Stimulated activated CD4-positive, alpha-beta T cell treated with anti-CD3 and anti-CD28 coated beads, Interleukin-4, amount 100 ng/mL, for 1 hour (primary cell): ENCODE measurements around the gene DOCK1.

Experiments
- DNase-seq: peaks from one replicate; pipeline ENCODE4 v3.0.0-alpha.2; 2020

The DOCK1 gene

DNA sequence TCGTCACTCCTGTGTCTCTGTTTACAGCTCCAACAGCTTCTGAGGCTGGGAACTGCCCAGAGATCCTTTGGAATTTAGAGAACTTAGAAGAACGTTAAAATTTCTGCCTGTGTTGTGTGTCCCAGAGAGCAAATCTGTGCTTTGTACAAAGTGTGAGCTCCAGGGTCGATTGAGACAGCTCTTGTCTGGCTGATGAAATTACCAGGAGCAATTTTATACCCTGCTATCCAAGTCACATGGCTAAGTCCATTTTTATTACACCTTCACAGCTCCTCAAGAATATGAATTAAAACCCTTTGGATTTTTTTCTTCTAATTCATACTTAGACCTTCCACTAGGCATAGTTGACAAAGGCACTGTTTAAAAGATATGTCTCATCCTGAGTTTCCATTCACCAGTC, 337.7 kb downstream of the DOCK1 start:
- DNase-seq = no peak

- DNase-seq = peak; percentile 10
Measured at GRCh38 chr10:127243490-127244272, 338.5 kb downstream of the DOCK1 start.

DNA sequence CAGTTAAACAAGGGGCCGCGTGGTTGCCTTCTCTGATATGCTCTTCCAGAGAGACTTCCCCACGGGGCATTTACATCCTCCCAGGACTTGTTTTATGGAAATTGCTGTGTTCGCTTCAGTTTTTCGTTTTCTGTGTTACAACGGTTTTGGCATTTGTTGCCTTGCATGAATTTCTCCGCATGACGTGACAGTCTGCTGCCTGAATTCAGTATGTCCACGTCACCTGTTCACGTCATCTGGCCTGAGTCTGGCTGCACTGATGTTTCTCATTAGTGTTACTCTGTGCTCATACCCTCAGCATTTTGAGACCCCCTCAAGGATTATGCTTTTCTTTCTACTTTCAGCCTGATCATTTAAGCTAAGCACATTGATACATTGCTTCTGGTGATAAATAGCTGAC, 340.2 kb downstream of the DOCK1 start:
- DNase-seq = no peak

GRCh38 chr10:127250031-127250430, 344.8 kb downstream of the DOCK1 start:
- DNase-seq = no peak

DNA sequence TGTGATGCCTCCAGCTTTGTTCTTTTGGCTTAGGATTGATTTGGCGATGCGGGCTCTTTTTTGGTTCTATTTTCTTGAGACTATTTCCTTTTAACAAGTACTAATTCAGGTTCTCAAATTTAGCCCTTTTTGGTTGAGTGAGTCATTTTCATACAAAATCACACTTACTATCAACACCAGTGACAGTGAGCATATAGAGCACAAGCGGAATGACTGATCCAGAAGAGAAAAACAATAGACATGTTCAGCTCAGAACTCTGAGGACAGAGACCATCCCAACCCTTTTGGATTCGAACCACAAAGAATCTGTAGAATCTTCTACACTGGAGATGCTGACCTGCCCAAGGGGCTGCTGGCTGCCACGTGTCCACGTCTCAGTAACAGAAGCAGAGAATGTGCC, 347.6 kb downstream of the DOCK1 start:
- DNase-seq = no peak

GRCh38 chr10:127254276-127254675, 349.0 kb downstream of the DOCK1 start:
- no peak for DNase-seq

- no peak for DNase-seq
Measured at GRCh38 chr10:127257395-127257794, 352.2 kb downstream of the DOCK1 start.

- no peak for DNase-seq
Measured at GRCh38 chr10:127259347-127259746, 354.1 kb downstream of the DOCK1 start.

- no peak for DNase-seq
Measured at GRCh38 chr10:127262606-127263005, 357.4 kb downstream of the DOCK1 start.

- DNase-seq = no peak
Measured at GRCh38 chr10:127265288-127265687, 360.1 kb downstream of the DOCK1 start.

DNA sequence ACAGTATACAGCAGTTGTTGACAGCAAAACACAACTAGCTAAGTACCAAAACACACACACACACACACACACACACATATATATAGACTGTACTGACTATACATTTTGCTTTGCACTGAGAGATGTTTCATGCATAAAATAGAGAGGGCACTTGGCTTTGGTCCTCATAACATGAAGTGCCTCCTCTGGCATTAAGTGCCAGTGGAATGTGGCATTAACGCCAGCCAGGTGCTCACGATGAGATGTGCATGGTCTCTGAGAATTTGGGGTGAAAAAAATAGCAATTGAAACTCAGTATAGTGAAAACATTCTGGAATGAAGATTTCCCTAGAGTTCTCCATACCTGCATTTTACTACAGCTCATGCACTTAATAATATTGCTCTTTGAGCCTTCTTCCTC, 361.2 kb downstream of the DOCK1 start:
- no peak for DNase-seq

- DNase-seq = no peak
Measured at GRCh38 chr10:127267442-127267841, 362.2 kb downstream of the DOCK1 start.

GRCh38 chr10:127272076-127272475, 366.8 kb downstream of the DOCK1 start:
- no peak for DNase-seq

- no peak for DNase-seq
Measured at GRCh38 chr10:127275272-127275671, 370.0 kb downstream of the DOCK1 start.

- no peak for DNase-seq
Measured at GRCh38 chr10:127275793-127276450, 370.7 kb downstream of the DOCK1 start.

GRCh38 chr10:127276794-127277462, 371.7 kb downstream of the DOCK1 start:
- DNase-seq = no peak

DNA sequence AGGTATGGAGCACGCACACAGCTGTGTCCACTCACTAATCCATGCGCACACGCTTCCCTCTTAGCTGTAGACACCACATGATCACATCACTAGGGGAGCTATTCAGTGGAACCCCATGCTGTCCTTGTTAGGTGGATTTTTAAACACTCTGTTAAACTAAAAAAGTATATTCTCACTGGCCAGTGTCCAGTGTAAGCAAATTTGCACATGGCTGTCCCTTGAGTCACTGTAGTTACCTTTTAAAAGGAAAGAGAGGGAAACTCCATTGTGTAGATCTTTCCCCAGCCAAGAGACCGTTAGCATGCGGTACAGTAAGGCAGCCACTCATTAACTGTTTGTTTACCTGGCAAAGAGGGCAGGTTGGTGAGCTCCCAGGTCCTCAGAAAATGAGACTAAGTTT, 372.8 kb downstream of the DOCK1 start:
- DNase-seq = no peak

DNA sequence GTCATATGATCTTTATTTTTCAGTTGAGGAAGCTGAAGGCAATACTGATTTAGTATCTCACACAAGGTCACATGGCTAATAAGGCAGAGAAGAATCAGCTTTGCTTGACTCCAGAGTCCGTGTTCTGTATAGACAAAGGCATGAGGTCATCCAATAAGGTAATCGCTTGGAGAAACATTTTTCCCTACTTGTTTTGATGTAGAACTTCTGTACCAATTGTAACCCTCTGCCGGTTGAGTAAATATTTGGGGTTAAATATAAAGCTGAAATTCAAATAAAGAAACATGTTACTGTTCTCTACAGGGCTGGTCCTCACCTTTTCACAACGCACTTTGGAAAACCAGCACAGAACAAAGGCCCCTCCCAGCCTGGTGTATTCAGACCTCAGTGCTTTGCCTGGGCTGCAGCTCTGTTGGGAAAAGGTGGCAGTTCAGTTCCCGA, 374.1 kb downstream of the DOCK1 start:
- DNase-seq = no peak

DNA sequence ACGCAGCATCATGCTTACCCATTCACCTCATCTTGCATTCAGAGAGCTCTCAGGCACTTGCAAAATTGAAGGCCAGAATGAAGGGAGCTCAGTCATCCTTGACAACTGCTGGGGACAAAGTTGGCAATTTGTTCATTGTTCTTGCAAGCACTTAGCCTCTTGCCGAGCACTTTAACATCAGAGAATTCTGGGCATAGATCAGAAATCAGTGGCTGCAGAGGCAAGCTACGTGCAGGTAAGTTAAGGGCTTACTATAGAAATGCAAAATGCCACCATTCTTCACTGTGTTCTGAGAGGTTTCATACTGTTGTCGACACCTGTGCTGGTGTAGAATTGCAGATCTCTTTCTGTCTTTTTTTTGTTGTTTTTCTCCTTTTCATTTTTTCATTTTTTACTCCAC, 375.2 kb downstream of the DOCK1 start:
- no peak for DNase-seq

DNA sequence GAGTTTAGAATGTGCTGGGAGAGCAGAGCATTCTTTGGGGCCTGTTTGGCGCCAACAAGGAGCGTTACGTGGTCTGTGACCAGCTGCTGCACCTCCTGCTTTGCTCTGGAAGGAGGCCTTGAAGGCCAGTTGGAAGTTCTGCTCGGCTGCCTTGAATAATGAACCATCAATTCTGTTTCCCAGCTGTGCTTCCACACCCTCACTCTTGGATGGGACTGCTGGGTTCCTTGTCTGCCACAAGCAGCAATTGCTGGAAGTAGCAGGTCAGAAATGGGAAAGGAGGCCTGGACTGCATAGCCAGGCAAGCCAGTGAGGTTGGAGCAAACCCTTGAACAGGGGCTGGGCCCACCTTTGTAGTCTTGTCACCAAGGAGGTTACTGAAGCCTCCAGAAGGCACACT, 377.8 kb downstream of the DOCK1 start:
- no peak for DNase-seq

GRCh38 chr10:127283576-127283975, 378.3 kb downstream of the DOCK1 start:
- DNase-seq = no peak

GRCh38 chr10:127290850-127291249, 385.6 kb downstream of the DOCK1 start:
- no peak for DNase-seq

DNA sequence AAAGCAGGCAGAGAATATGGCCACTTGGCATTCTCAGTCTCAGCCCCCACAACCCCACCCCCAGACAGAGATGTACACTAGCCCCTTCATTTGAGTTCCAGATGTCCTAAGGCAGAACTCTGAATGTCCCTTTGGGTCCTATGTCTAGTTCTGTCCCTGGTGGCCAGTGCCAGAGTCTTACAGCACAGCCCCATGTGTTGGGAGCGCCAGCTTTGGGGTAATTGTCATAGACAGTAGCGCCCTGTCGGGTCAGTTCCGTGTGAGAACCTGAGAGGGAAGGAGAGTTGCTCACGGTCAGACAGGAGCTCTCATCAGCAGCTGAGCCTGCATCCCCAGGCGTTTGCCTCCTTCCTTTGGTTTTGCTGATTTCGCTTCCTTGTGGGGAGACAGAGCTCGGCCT, 386.1 kb downstream of the DOCK1 start:
- no peak for DNase-seq

- no peak for DNase-seq
Measured at GRCh38 chr10:127292888-127293287, 387.7 kb downstream of the DOCK1 start.
